Measurements from ENCODE around the gene PAX2.

DNA sequence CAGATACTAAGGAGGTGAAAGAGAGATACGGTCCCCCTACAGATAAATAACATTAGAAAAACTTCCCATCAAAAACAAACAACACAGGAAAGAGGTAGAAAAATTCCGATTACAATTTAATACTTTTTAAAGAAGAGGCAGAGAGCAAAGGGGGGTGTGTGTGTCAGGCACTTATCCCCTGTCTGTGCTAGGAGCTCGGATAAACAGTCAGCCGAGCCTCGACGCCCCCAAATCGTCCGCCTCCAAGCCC, 3.6 kb downstream of the PAX2 start:
- TF ChIP-seq EZH2phosphoT487 (IDR thresholded peaks at IDR 0.05; ENCODE audit: insufficient read depth, low read depth) (peak; percentile 90), EZH2 (IDR thresholded peaks at IDR 0.05; ENCODE audit: insufficient read depth, poor library complexity, severe bottlenecking) (peak; percentile 100)
